Vagina (tissue), 2 donors: ENCODE data around the gene CRLF1. TPM values are rescaled to one million over a fixed set of nuclear protein-coding genes. Genes with fewer than 3 reads are reported as not detected.
"Not testable (repeated sequence)": the region's sequence is repeated elsewhere in the genome, so short reads cannot be mapped to it uniquely, and the experiment has no call there.

ENCODE experiments used
- DNase-seq, 2 donors: peaks; one replicate each; pipeline ENCODE4 v3.0.0-alpha.2; 2017; ENCODE audit errors: extremely low spot score in 2 of 2
- H3K27ac ChIP-seq: fragments of 200-600 bp; sonication (generic); one replicate; pipeline ENCODE4 v1.5.1; 2019
- H3K27me3 ChIP-seq: fragments of 200-600 bp; sonication (generic); one replicate; pipeline ENCODE4 v1.5.1; 2019
- H3K36me3 ChIP-seq, 2 donors: fragments of 200-600 bp; sonication (generic); one replicate each; pipeline ENCODE4 v1.5.1; 2017 to 2019
- H3K4me1 ChIP-seq: fragments of 200-600 bp; sonication (generic); one replicate; pipeline ENCODE4 v1.5.1; 2019
- H3K4me3 ChIP-seq, 2 donors: fragments of 200-600 bp; sonication (generic); 1 replicate in 1 of 2; 2 replicates in 1 of 2; pipeline ENCODE4 v1.5.1; 2016 to 2019
- H3K9me3 ChIP-seq: fragments of 200-600 bp; sonication (generic); one replicate; pipeline ENCODE4 v1.5.1; 2019
- POLR2A ChIP-seq, 2 donors: fragments of 450-650 bp; IDR thresholded peaks; one replicate each; pipeline ENCODE4 v1.6.1; 2017; ENCODE audit warnings: antibody characterized with exemption in 2 of 2, mild to moderate bottlenecking in 2 of 2, moderate library complexity in 2 of 2
- POLR2AphosphoS5 ChIP-seq, 2 donors: sonication (generic); formaldehyde crosslinking; IDR thresholded peaks; one replicate each; pipeline ENCODE4 v1.9.0; 2017; ENCODE audit warnings: antibody characterized with exemption in 2 of 2, mild to moderate bottlenecking in 2 of 2, low read depth in 1 of 2; ENCODE audit not compliant: insufficient read depth in 1 of 2
- intact Hi-C: fragments of 100-400 bp; cut with DNase I; formaldehyde crosslinking; loops from one replicate; pipeline ENCODE4 v1.15.1; 2023
- total RNA-seq: library from RNA; depleted of rRNA; stranded (reverse); fragments of >200 nt; gene quantifications from one replicate; pipeline ENCODE4 v1.2.3, GENCODE V29; 2016
- TF ChIP-seq, protein P1 (sequence below), 3 experiments: fragments of 450-650 bp in 2 of 3; fragments of 200-600 bp in 1 of 3; sonication (generic) in 1 of 3; IDR thresholded peaks; one replicate each; pipeline ENCODE4 v1.5.1; 2017 to 2019; ENCODE audit warnings: antibody characterized with exemption in 3 of 3, mild to moderate bottlenecking in 2 of 3, moderate library complexity in 2 of 3

Gene CRLF1
- total RNA-seq, 1 donor from 2014 or later = 15.2 TPM

DNA sequence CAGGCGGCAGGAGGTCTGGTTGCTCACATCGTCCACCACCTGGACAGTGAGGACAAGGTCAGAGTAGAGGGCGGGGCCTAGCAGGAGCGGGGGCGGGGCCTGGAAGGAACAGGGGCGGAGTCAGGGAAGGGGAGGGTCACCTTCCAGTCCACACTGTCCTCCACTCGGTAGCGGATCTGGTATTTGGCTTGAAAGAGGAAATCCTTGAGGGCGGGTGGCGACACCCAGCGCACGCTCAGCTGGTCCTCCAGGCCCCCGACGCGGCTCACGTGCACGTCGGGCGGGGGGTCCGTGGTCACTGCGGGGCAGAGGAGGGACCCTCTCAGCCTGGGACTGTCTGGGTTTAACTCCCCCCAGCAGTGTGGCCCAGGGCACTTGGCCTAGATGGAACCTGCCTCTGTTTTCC is 9.8 kb downstream of the CRLF1 start:
- no peak for TF ChIP-seq POLR2AphosphoS5 (IDR thresholded peaks at IDR 0.05; ENCODE audit: insufficient read depth in 1 of 2, low read depth in 1 of 2)
- Histone ChIP-seq H3K4me3 (no peak overlapping the region), H3K9me3 (no peaks in the 10 kb centered on the region), H3K27me3 (no peaks in the 10 kb centered on the region), H3K4me1 (peaks cover 24% of the 10 kb centered on the region), H3K27ac (no peak overlapping the region), H3K36me3 (no peaks in the 10 kb centered on the region)
- intact Hi-C loops = loop anchor here (10.0 kb wide), 1 partner anchor 78 kb away; no protein-coding TSS in a partner anchor
- no peak for DNase-seq

DNA sequence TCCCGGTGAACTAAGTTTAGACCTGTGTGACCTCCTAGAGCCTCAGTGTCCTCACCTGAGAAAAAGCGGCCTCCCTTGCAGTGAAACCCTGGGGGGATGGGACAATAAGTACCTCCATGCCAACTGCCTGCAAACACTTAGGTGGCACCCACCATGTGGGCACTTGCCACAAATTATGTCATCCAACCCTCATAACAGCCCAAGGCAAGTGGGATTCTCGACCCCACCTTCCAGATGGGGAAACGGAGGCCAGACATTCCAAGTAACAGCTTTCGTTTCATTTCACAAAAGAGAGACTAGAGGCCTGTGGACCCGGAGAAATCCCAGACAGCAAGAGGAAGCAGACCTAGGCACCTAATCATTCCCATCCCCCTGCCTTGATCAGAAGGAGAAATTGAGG is 11.1 kb downstream of the CRLF1 start:
- DNase-seq = no peak
- peaks cover 0 to 7% of the 10 kb centered on the region in 2 donors for H3K36me3 ChIP-seq
- H3K4me1 ChIP-seq = peaks cover 29% of the 10 kb centered on the region
- H3K9me3 ChIP-seq = no peaks in the 10 kb centered on the region
- H3K27me3 ChIP-seq = no peaks in the 10 kb centered on the region
- intact Hi-C loops = loop anchor here (10.0 kb wide), 1 partner anchor 79 kb away; no protein-coding TSS in a partner anchor
- H3K27ac ChIP-seq = no peak overlapping the region
- TF ChIP-seq POLR2A (IDR thresholded peaks at IDR 0.05) (no peak), POLR2AphosphoS5 (IDR thresholded peaks at IDR 0.05; ENCODE audit: insufficient read depth in 1 of 2, low read depth in 1 of 2) (no peak)
- TF ChIP-seq, protein P1, sequence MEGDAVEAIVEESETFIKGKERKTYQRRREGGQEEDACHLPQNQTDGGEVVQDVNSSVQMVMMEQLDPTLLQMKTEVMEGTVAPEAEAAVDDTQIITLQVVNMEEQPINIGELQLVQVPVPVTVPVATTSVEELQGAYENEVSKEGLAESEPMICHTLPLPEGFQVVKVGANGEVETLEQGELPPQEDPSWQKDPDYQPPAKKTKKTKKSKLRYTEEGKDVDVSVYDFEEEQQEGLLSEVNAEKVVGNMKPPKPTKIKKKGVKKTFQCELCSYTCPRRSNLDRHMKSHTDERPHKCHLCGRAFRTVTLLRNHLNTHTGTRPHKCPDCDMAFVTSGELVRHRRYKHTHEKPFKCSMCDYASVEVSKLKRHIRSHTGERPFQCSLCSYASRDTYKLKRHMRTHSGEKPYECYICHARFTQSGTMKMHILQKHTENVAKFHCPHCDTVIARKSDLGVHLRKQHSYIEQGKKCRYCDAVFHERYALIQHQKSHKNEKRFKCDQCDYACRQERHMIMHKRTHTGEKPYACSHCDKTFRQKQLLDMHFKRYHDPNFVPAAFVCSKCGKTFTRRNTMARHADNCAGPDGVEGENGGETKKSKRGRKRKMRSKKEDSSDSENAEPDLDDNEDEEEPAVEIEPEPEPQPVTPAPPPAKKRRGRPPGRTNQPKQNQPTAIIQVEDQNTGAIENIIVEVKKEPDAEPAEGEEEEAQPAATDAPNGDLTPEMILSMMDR (IDR thresholded peaks at IDR 0.05) = no peak
- H3K4me3 ChIP-seq = no peak overlapping the region

DNA sequence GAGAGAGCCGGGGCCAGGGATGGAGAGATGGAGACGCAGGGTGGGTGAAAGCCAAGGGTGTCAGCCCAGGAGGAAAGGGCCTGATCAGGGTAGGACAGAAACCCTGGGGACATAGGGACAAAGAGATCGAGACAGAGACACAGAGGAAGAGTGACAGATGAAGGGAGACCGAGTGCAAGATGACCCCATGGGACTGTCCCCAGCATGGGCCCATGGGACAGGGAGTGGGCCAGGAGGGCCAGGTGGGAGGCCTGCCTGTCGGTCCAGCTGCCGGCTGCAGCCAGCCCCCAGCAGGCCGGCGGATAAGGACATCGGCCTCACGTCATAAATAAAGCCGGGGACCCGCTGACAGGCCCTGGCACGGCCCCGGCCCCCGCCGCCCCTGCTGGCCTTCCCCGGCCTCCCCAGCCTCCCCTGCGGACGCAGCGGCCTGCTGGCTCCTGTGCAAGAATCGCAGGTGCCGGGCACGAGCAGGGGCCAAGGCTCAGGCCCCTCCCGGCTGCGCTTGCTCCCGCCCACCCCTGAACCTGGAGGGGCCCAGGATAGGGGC is 11.7 kb downstream of the CRLF1 start:
- H3K27me3 ChIP-seq = no peaks in the 10 kb centered on the region
- no peaks in the 10 kb centered on the region for H3K9me3 ChIP-seq
- peaks cover 35% of the 10 kb centered on the region for H3K4me1 ChIP-seq
- no peak overlapping the region for H3K27ac ChIP-seq
- intact Hi-C loops = loop anchor here (5.0 to 10.0 kb wide), 3 partner anchors 80 to 257 kb away; no protein-coding TSS in a partner anchor
- TF ChIP-seq POLR2A (IDR thresholded peaks at IDR 0.05) = no peak
- no peak for TF ChIP-seq POLR2AphosphoS5 (IDR thresholded peaks at IDR 0.05; ENCODE audit: insufficient read depth in 1 of 2, low read depth in 1 of 2)
- TF ChIP-seq, protein P1 (IDR thresholded peaks at IDR 0.05) = no peak
- peak overlapping the region; percentile 29 to 51 for H3K4me3 ChIP-seq
- peaks cover 0 to 8% of the 10 kb centered on the region in 2 donors for H3K36me3 ChIP-seq
- DNase-seq = no peak

DNA sequence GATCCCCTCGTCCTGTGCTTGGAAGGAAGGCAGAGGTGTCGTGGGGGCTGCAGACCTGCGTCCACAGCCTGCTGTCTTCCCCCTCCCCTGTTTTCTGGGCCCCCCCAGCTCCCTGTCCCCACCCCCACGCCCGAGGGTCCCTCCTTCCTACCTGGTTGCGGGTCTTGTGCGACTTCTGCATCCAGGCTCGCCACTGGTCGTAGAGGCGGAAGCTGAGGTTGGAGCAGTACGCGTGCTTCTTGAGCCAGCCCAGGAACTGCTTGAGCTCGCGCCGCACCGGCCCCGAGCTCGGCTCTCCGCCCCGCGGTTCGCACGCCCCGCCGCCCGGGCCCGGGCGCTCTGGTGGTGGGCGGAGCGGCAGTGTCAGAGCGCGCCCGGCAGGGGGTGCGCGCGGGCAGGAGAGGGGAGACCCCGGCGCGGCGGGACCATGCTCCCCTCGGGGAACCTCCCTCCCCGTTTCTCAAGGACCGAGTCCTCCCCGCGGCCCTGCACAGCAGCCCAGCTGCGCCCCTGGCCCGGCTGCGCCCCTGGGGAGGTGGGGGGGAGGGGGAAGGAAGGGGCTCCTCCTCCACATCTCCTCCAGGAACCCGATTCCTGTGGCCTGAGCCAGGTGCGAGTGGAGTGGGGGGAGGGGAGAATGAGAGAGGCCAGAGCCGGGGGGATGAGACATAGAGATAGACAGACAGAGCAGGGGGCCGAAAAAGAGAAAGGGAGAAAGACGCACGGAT is 12.3 kb downstream of the CRLF1 start:
- intact Hi-C loops = loop anchor here (5.0 to 10.0 kb wide), 3 partner anchors 81 to 258 kb away; no protein-coding TSS in a partner anchor
- Histone ChIP-seq H3K27me3 (no peaks in the 10 kb centered on the region), H3K4me1 (peaks cover 41% of the 10 kb centered on the region), H3K4me3 (peak overlapping the region; percentile 29 to 51), H3K9me3 (no peaks in the 10 kb centered on the region), H3K27ac (peak overlapping the region; percentile 46), H3K36me3 (peaks cover 0 to 8% of the 10 kb centered on the region in 2 donors)
- no peak for TF ChIP-seq POLR2A (IDR thresholded peaks at IDR 0.05)
- TF ChIP-seq, protein P1 (IDR thresholded peaks at IDR 0.05) = peak; percentile 69 to 93 (median 82)
- no peak for DNase-seq

DNA sequence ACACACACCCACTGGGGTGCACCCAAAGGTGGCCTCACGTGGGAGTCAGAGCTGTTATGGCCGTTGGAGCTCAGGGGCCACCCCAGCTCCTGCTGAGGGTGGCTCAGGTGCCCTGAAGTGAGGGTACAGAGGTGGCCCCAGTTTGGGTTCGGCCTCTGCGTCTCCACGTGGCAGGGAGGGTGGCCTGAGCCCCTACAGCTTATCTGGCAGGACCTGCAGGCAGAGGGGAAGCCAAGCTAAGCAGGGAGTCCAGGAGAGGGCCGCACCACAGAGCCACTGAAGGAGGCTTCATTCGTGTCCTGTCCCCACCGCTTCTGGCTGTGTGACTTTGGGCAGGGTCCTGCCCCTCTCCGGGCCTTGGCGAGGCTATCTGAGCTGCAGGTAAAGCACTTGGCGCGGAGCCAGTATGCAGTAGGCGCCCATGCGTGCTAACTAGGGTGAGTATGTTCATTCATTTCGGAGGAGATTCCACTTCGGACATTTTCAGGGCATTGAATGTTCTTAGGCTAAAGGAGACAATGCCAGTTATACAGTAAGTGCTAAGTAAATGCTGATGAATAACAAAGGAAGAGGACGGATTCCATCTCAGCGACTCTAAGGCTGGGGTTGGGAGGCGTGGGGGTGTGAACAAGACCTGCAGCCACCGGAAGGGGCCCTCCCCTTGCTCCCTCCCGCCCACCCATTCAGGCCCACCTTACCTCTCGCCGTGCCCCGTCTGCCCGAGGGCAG is 13.1 kb downstream of the CRLF1 start:
- no peak for DNase-seq
- H3K27me3 ChIP-seq = no peaks in the 10 kb centered on the region
- peak overlapping the region; percentile 29 to 51 for H3K4me3 ChIP-seq
- H3K9me3 ChIP-seq = no peaks in the 10 kb centered on the region
- TF ChIP-seq POLR2AphosphoS5 (IDR thresholded peaks at IDR 0.05; ENCODE audit: insufficient read depth in 1 of 2, low read depth in 1 of 2) = no peak
- no peak for TF ChIP-seq POLR2A (IDR thresholded peaks at IDR 0.05)
- TF ChIP-seq, protein P1 (IDR thresholded peaks at IDR 0.05) = no peak
- intact Hi-C loops = loop anchor here (5.0 to 10.0 kb wide), 3 partner anchors 81 to 259 kb away; no protein-coding TSS in a partner anchor
- peaks cover 0 to 8% of the 10 kb centered on the region in 2 donors for H3K36me3 ChIP-seq
- no peak overlapping the region for H3K27ac ChIP-seq
- peaks cover 43% of the 10 kb centered on the region for H3K4me1 ChIP-seq

DNA sequence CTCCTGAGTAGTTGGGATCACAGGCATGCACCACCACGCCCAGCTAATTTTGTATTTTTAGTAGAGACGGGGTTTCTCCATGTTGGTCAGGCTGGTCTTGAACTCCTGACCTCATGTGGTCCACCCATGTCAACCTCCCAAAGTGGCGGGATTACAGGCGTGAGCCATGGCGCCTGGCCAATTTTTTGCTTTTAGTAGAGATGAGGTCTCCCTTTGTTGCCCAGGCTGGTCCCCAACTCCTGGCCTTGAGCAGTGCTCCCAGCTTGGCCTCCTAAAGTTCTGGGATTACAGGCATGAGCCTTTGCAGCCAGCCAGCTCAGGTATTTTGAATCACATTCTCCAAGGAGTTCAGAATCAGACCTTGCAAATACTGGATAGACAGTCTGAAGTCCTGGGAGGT is 13.9 kb downstream of the CRLF1 start:
- intact Hi-C loops = loop anchor here (5.0 to 10.0 kb wide), 3 partner anchors 82 to 260 kb away; no protein-coding TSS in a partner anchor
- not testable (repeated sequence) for H3K27me3 ChIP-seq, H3K27ac ChIP-seq, H3K9me3 ChIP-seq, DNase-seq, H3K4me3 ChIP-seq, H3K36me3 ChIP-seq
- peaks cover 49% of the 10 kb centered on the region for H3K4me1 ChIP-seq
